ENCODE measurements around the gene DOCK4. TPM values are rescaled to one million over a fixed set of nuclear protein-coding genes. Genes with fewer than 3 reads are reported as not detected.

Gene DOCK4
- total RNA-seq, 1 experiment from 2014 or later, result 4.9 TPM

DNA sequence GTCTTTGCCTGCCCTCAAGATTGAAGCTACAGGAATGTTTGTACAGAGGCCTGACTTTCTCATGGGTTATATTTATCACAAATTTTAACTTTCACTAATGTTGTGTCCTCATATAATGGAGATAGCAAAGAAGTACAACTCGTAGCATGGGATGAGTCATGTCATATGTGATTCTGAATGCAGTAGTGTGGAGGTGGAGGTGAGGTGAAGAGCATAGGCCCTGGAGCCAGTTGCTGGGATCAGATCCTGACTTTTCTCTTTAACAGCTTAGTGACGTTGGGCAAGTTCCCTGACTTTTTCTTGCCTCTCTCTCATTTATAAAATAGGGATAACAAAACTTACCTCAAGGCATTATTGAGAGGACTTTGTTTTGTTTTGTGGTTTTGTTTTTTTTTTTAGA lies 511.8 kb downstream of the DOCK4 start:
- Histone ChIP-seq H3K18ac (ENCODE audit: insufficient read length, low read depth, low read length) (no peak overlapping the region), H2AFZ (ENCODE audit: low read length) (no peak overlapping the region), H3K23me2 (ENCODE audit: insufficient read length, low read depth, low read length, poor library complexity, severe bottlenecking) (no peaks in the 10 kb centered on the region), H3K23ac (ENCODE audit: insufficient read length, low read depth, low read length) (no peak overlapping the region), H3K9ac (ENCODE audit: extremely low read depth, insufficient read length, low read length) (no peak overlapping the region), H2AK5ac (ENCODE audit: insufficient read length, low read length) (no peak overlapping the region), H3K4me1 (ENCODE audit: insufficient read depth, low read length) (no peaks in the 10 kb centered on the region), H2BK12ac (ENCODE audit: insufficient read length, low read depth, low read length) (no peak overlapping the region), H4K91ac (ENCODE audit: insufficient read length, low read depth, low read length) (no peak overlapping the region), H3K79me2 (ENCODE audit: insufficient read depth, low read length) (no peaks in the 10 kb centered on the region), H3T11ph (ENCODE audit: low read length) (no peak overlapping the region), H4K8ac (replicated peaks; ENCODE audit: insufficient read length, low read depth, low read length) (no peak overlapping the region), H4K5ac (ENCODE audit: insufficient read length, low read depth, low read length) (no peak overlapping the region), H3K27me3 (ENCODE audit: insufficient read depth, low read length) (no peaks in the 10 kb centered on the region), H3K56ac (ENCODE audit: insufficient read length, low read depth, low read length) (no peak overlapping the region), H2BK15ac (ENCODE audit: low read depth, low read length) (no peak overlapping the region), H2BK120ac (ENCODE audit: low read depth, low read length, poor library complexity, severe bottlenecking) (no peak overlapping the region), H3K4me2 (ENCODE audit: insufficient read depth, insufficient read length, low read length) (no peak overlapping the region), H3K14ac (ENCODE audit: insufficient read depth, low read length) (no peak overlapping the region), H2BK5ac (ENCODE audit: insufficient read length, low read length) (no peak overlapping the region), H3K4ac (ENCODE audit: low read depth, low read length) (no peak overlapping the region), H2BK20ac (ENCODE audit: low read depth, low read length, poor library complexity, severe bottlenecking) (no peak overlapping the region), H3K27ac (ENCODE audit: insufficient read length, low read depth, low read length) (no peak overlapping the region), H3K9me3 (ENCODE audit: control insufficient read depth, low read depth, low read length) (no peaks in the 10 kb centered on the region), H4K20me1 (ENCODE audit: control insufficient read depth, insufficient read depth, insufficient read length) (no peaks in the 10 kb centered on the region), H3K79me1 (ENCODE audit: insufficient read depth, low read depth, low read length, poor library complexity, severe bottlenecking) (no peaks in the 10 kb centered on the region)
- WGBS (ENCODE audit: extremely low coverage, insufficient read length, low lambda C conversion rate), result no CpG with 5 or more reads among the region's 2 CpGs
- H3K36me3 Mint-ChIP-seq (ENCODE audit: insufficient read depth in 1 of 3, low read depth in 3 of 3), result no peaks in the 10 kb centered on the region
- H3K9me3 Mint-ChIP-seq, result no peaks in the 10 kb centered on the region
- DNase-seq, result no peak
- H3K4me1 Mint-ChIP-seq, result no peaks in the 10 kb centered on the region
- H3K27ac Mint-ChIP-seq, result no peak overlapping the region
- TF ChIP-seq, protein P1, sequence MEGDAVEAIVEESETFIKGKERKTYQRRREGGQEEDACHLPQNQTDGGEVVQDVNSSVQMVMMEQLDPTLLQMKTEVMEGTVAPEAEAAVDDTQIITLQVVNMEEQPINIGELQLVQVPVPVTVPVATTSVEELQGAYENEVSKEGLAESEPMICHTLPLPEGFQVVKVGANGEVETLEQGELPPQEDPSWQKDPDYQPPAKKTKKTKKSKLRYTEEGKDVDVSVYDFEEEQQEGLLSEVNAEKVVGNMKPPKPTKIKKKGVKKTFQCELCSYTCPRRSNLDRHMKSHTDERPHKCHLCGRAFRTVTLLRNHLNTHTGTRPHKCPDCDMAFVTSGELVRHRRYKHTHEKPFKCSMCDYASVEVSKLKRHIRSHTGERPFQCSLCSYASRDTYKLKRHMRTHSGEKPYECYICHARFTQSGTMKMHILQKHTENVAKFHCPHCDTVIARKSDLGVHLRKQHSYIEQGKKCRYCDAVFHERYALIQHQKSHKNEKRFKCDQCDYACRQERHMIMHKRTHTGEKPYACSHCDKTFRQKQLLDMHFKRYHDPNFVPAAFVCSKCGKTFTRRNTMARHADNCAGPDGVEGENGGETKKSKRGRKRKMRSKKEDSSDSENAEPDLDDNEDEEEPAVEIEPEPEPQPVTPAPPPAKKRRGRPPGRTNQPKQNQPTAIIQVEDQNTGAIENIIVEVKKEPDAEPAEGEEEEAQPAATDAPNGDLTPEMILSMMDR (conservative IDR thresholded peaks at IDR 0.05), result no peak
- H3K4me3 Mint-ChIP-seq, result no peak overlapping the region
- H3K27me3 Mint-ChIP-seq (ENCODE audit: low read depth), result no peaks in the 10 kb centered on the region
